KMS-11 (cell line): ENCODE results near the gene SPAG4.

ENCODE experiments used
- H2AFZ ChIP-seq: fragments of 200-600 bp; sonication (generic); 2 replicates; pipeline ENCODE4 v1.6.1; 2016; ENCODE audit warnings: antibody characterized with exemption, mixed run types, low read depth
- H3K27ac ChIP-seq: fragments of 200-600 bp; sonication (generic); 2 replicates; pipeline ENCODE4 v1.6.1; 2016; ENCODE audit warnings: mild to moderate bottlenecking, mixed run types
- H3K27me3 ChIP-seq: fragments of 200-600 bp; sonication (generic); 2 replicates; pipeline ENCODE4 v1.6.1; 2017; ENCODE audit warnings: mild to moderate bottlenecking, low read depth, mixed run types, moderate library complexity; ENCODE audit not compliant: insufficient read depth
- H3K36me3 ChIP-seq: fragments of 200-600 bp; sonication (generic); 2 replicates; pipeline ENCODE4 v1.6.1; 2017; ENCODE audit warnings: mild to moderate bottlenecking, mixed run types; ENCODE audit not compliant: insufficient read depth
- H3K4me1 ChIP-seq: fragments of 200-600 bp; sonication (generic); 2 replicates; pipeline ENCODE4 v1.6.1; 2016; ENCODE audit warnings: mild to moderate bottlenecking, low read depth, mixed run types; ENCODE audit not compliant: poor library complexity, severe bottlenecking
- H3K4me2 ChIP-seq: fragments of 200-600 bp; sonication (generic); 2 replicates; pipeline ENCODE4 v1.7.0; 2016; ENCODE audit warnings: mild to moderate bottlenecking, mixed run types
- H3K4me3 ChIP-seq: fragments of 200-600 bp; sonication (generic); IDR thresholded peaks from 2 replicates; pipeline ENCODE4 v1.6.1; 2017; ENCODE audit warnings: low read depth, low read length, mixed read lengths; ENCODE audit not compliant: insufficient read depth
- H3K79me2 ChIP-seq: fragments of 200-600 bp; sonication (generic); 2 replicates; pipeline ENCODE4 v1.6.1; 2016; ENCODE audit warnings: low read depth, mixed run types; ENCODE audit not compliant: insufficient read depth
- H3K9ac ChIP-seq: fragments of 200-600 bp; sonication (generic); 2 replicates; pipeline ENCODE4 v1.6.1; 2016; ENCODE audit warnings: mild to moderate bottlenecking, mixed run types
- H4K20me1 ChIP-seq: fragments of 200-600 bp; sonication (generic); 2 replicates; pipeline ENCODE4 v1.6.1; 2016; ENCODE audit warnings: mild to moderate bottlenecking, mixed run types; ENCODE audit not compliant: insufficient read depth
- CTCF ChIP-seq: fragments of 200-600 bp; sonication (generic); conservative IDR thresholded peaks from 2 replicates; pipeline ENCODE4 v1.6.1; 2017; ENCODE audit warnings: low read depth, mild to moderate bottlenecking, antibody characterized with exemption, low read length, moderate library complexity, mixed read lengths

SPAG4 gene

DNA sequence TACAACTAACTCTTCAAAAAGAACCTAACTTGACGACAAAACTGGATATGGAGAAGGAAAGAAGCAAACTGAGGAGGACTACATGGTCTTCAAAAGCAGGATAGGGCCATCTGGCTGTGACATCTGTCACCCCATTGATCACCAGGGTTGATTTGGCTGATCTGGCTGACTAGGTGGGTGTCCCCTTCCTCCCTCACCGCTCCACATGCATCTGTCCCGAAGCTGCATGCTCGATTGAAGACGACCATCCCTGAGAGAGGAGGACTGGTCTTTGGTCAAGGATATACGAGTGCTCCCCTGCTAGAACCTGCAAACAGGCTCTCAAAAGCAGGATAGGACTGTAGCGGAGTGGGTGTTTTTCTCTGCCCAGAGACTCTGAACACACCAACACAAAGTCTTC is 27.4 kb downstream of the SPAG4 start:
- no peak for TF ChIP-seq CTCF
- Histone ChIP-seq H3K36me3 (no peaks in the 10 kb centered on the region), H2AFZ (no peak overlapping the region), H3K9ac (no peak overlapping the region; the same call in 1 of the 2 replicates), H4K20me1 (no peaks in the 10 kb centered on the region), H3K4me2 (no peak overlapping the region), H3K27me3 (no peaks in the 10 kb centered on the region), H3K4me1 (no peaks in the 10 kb centered on the region), H3K79me2 (peaks cover 38% of the 10 kb centered on the region; the same call in 1 of the 2 replicates), H3K27ac (no peak overlapping the region), H3K4me3 (no peak overlapping the region)

- Histone ChIP-seq H3K27ac (no peak overlapping the region), H3K4me3 (no peak overlapping the region), H4K20me1 (no peaks in the 10 kb centered on the region), H2AFZ (no peak overlapping the region), H3K36me3 (no peaks in the 10 kb centered on the region), H3K9ac (no peak overlapping the region), H3K27me3 (no peaks in the 10 kb centered on the region), H3K4me2 (no peak overlapping the region), H3K4me1 (peaks cover 11% of the 10 kb centered on the region), H3K79me2 (peaks cover 53% of the 10 kb centered on the region)
- TF ChIP-seq CTCF, result no peak
Observed at GRCh38 chr20:35644806-35645205, 29.2 kb downstream of the SPAG4 start.

DNA sequence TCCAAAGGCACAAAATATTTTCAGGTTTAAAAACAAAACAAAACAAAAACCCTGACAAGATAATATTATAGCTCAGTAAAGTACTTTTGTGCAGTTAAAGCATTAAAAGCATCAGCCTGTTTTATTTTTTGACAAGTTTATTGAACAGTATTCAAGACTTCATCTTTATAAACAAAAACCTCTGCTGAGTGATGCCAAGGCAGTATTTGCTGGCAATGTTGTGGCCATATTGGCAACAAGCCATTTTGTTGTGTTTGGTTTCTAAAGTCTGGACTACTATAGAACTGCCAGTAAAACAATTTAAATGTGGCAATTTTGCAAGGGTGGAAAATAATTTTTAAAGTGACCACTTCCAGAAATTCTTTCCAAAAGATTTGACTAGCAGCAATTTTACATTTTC is 33.2 kb downstream of the SPAG4 start:
- TF ChIP-seq CTCF, result no peak
- Histone ChIP-seq H3K4me3 (no peak overlapping the region), H3K27ac (no peak overlapping the region), H3K4me2 (no peak overlapping the region), H3K4me1 (peaks cover 18% of the 10 kb centered on the region), H3K36me3 (no peaks in the 10 kb centered on the region), H2AFZ (no peak overlapping the region), H4K20me1 (peaks cover 11% of the 10 kb centered on the region; the same call in 1 of the 2 replicates), H3K9ac (no peak overlapping the region), H3K79me2 (peaks cover 82% of the 10 kb centered on the region), H3K27me3 (no peaks in the 10 kb centered on the region)

DNA sequence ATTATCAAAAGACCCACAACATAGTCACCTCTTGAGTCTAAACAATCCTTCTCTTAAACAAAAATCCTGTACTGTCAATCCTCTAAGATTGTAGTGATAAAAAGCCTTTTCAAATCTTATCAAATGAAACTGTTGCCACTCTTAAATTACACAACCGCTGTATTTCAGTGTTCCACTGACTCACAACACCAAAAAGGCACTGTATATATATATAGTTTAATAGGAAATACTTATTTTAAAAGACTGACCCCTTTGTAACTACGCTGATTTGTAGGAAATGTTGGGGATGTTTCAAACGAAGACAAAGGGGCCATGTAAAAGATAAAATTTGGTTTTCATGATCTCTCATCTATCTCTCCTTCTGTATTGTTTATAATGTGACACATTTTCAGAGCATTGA is 35.0 kb downstream of the SPAG4 start:
- H3K4me1 ChIP-seq, result peaks cover 18% of the 10 kb centered on the region
- no peak overlapping the region for H2AFZ ChIP-seq
- no peak overlapping the region for H3K4me3 ChIP-seq
- no peak overlapping the region for H3K27ac ChIP-seq
- H3K27me3 ChIP-seq, result no peaks in the 10 kb centered on the region
- no peak for TF ChIP-seq CTCF
- H3K9ac ChIP-seq, result no peak overlapping the region
- peaks cover 18% of the 10 kb centered on the region; the same call in 1 of the 2 replicates for H4K20me1 ChIP-seq
- peaks cover 90% of the 10 kb centered on the region for H3K79me2 ChIP-seq
- H3K36me3 ChIP-seq, result peaks cover 6% of the 10 kb centered on the region; the same call in 1 of the 2 replicates
- no peak overlapping the region for H3K4me2 ChIP-seq
